Heart right ventricle (tissue), 16 donors: ENCODE results near the gene CTR9. TPM values are rescaled to one million over a fixed set of nuclear protein-coding genes. Genes with fewer than 3 reads are reported as not detected.
A peak's percentile ranks its signal among the peaks of the same experiment; 100 is the strongest.

Experiments used
- ATAC-seq, 8 donors: fragments of 200-7000 bp; cut with Tn5 transposase; one replicate each; pipeline ENCODE4 v1.9.1; 2020; ENCODE audit warnings: mild to moderate bottlenecking in 8 of 8, moderate library complexity in 8 of 8, moderate number of reproducible peaks in 1 of 8
- DNase-seq, 2 donors: peaks; one replicate each; pipeline ENCODE4 v3.0.0-alpha.2; 2020
- H3K27ac ChIP-seq, 10 donors: fragments of 200-600 bp; sonication (generic) in 2 of 10; one replicate each; pipeline versions ENCODE4 v1.5.0 to v1.8.0; 2020 to 2022; ENCODE audit warnings: mild to moderate bottlenecking in 3 of 10
- H3K27me3 ChIP-seq, 7 donors: fragments of 200-600 bp; one replicate each; pipeline ENCODE4 v1.8.0; 2021 to 2022; ENCODE audit warnings: mild to moderate bottlenecking in 2 of 7
- H3K36me3 ChIP-seq, 9 donors: fragments of 200-600 bp; sonication (generic) in 1 of 9; one replicate each; pipeline versions ENCODE4 v1.5.0 to v1.8.0; 2020 to 2022; ENCODE audit warnings: mild to moderate bottlenecking in 2 of 9
- H3K4me1 ChIP-seq, 9 donors: fragments of 200-600 bp; sonication (generic) in 1 of 9; one replicate each; pipeline versions ENCODE4 v1.5.0 to v1.8.0; 2020 to 2022; ENCODE audit warnings: mild to moderate bottlenecking in 4 of 9
- H3K4me3 ChIP-seq, 10 donors: fragments of 200-600 bp; sonication (generic) in 2 of 10; one replicate each; pipeline versions ENCODE4 v1.5.0 to v1.8.0; 2020 to 2022; ENCODE audit warnings: mild to moderate bottlenecking in 7 of 10, moderate library complexity in 2 of 10
- H3K9me3 ChIP-seq, 11 donors: fragments of 200-600 bp in 10 of 11; sonication (generic) in 2 of 11; one replicate each; pipeline versions ENCODE4 v1.5.0 to v1.8.0; 2013 to 2022; ENCODE audit warnings: mild to moderate bottlenecking in 2 of 11, control low read depth in 1 of 11, moderate library complexity in 1 of 11
- WGBS, 2 donors: extraction: QIAGEN DNeasy Blood & Tissue Kit; methylation state at CpG; one replicate each; pipeline ENCODE4 v1.1.7; 2013; ENCODE audit warnings: inconsistent platforms in 1 of 2; 5-methylcytosine and 5-hydroxymethylcytosine counted together
- intact Hi-C, 10 donors: fragments of 100-400 bp; cut with DNase I; formaldehyde crosslinking; loops; one replicate each; pipeline versions ENCODE4 v1.11.1 to v1.14.2; 2022
- polyA plus RNA-seq, 2 donors: library from polyadenylated mRNA; stranded (reverse); fragments of 200-250 nt; gene quantifications; one replicate each; pipeline ENCODE4 v1.2.3, GENCODE V29; 2013
- total RNA-seq, 10 donors: library from RNA; stranded (reverse); fragmentation: NEBNext Ultra II Directional in 3 of 10; extraction: Animal tissue kit (Norgen Biotek cat#: 25700) in 3 of 10; gene quantifications; one replicate each; pipeline versions ENCODE4 v1.2.1 to v1.2.4, GENCODE V29; 2021 to 2023
- TF ChIP-seq, protein P1 (sequence below), 9 donors: fragments of 200-600 bp; sonication (generic) in 2 of 9; IDR thresholded peaks; one replicate each; pipeline versions ENCODE4 v1.5.0 to v1.8.0; 2021 to 2022; ENCODE audit warnings: antibody characterized with exemption in 9 of 9, mild to moderate bottlenecking in 5 of 9, moderate library complexity in 1 of 9
- donor health status: Arrhythmogenic right ventricular cardiomyopathy.
- donor health status: ischemic (EF 13 %, LVEDD 7.1; RV severe dilation, severe dysfunction).
- donor health status: healthy with polysubstance abuse.
- donor health status: DM: no; HTN: yes; CAD: no.
- donor health status: DM: no; HTN: no; CAD: no.
- donor health status: ischemic (EF 25% LVEDD 6.9; RV normal size, moderate dysfunction).
- donor health status: ischemic (EF 25% LVEDD 5.7; RV mildly dilated, moderate dysfunction).
- donor health status: healthy.
- donor health status: DM: yes; HTN: yes; CAD: no.
- donor health status: Ischemic cardiomyopathy.
- donor health status: ischemic (EF 35%, LVEDD 5.7; RV mildly dilated, moderate dysfunction).
- donor health status: nonischemic (EF 11% LVEDD 7.7; RV severe dilation, severe dysfunction).
- donor health status: DM: yes; HTN: yes; CAD: no.
- donor health status: PGD.
- donor health status: ischemic (EF 29% LVEDD 5.4; RV normal size, mild dysfunction).
- donor health status: nonischemic (EF 23%, LVEDD 6.1; RV moderate dilation, normal function).

Gene CTR9
- total and polyA plus RNA-seq, 12 donors: 10.4 to 34.8 (median 23.1) TPM

DNA sequence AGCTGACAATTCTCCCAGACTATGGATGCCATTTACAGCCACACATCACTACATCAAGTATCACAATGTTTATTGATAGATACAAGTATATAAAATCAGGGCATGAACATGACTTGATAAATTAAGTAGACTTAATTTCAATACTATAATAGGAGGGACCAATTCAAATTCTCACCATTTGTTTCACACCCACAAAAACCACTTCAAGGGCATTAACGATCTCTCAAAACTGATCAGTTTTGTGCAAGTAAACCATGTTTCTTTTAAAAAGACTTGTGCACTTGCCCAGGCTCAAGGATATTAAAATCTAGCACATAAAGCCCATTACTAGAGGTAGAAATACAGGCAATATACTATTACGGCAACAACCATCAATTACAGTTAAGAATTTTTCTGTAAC lies 46.0 kb downstream of the CTR9 start:
- Histone ChIP-seq H3K4me1 (peaks cover 0 to 70% (median 12%) of the 10 kb centered on the region in 9 donors), H3K27ac (peak overlapping the region in 1 of 10 donors; percentile 41), H3K9me3 (no peaks in the 10 kb centered on the region), H3K36me3 (peaks cover 6 to 70% (median 64%) of the 10 kb centered on the region in 9 donors), H3K4me3 (no peak overlapping the region), H3K27me3 (no peaks in the 10 kb centered on the region)
- TF ChIP-seq, protein P1, sequence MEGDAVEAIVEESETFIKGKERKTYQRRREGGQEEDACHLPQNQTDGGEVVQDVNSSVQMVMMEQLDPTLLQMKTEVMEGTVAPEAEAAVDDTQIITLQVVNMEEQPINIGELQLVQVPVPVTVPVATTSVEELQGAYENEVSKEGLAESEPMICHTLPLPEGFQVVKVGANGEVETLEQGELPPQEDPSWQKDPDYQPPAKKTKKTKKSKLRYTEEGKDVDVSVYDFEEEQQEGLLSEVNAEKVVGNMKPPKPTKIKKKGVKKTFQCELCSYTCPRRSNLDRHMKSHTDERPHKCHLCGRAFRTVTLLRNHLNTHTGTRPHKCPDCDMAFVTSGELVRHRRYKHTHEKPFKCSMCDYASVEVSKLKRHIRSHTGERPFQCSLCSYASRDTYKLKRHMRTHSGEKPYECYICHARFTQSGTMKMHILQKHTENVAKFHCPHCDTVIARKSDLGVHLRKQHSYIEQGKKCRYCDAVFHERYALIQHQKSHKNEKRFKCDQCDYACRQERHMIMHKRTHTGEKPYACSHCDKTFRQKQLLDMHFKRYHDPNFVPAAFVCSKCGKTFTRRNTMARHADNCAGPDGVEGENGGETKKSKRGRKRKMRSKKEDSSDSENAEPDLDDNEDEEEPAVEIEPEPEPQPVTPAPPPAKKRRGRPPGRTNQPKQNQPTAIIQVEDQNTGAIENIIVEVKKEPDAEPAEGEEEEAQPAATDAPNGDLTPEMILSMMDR (IDR thresholded peaks at IDR 0.05): no peak
- 95 to 96% methylated on average over 2 of the region's 2 CpGs for WGBS, 2 donors
- no peak for DNase-seq
- intact Hi-C loops: loop anchor here in 7 of 10 donors (10.0 kb wide), 3 partner anchors 108 to 988 kb away; no protein-coding TSS in a partner anchor
- ATAC-seq: no peak

DNA sequence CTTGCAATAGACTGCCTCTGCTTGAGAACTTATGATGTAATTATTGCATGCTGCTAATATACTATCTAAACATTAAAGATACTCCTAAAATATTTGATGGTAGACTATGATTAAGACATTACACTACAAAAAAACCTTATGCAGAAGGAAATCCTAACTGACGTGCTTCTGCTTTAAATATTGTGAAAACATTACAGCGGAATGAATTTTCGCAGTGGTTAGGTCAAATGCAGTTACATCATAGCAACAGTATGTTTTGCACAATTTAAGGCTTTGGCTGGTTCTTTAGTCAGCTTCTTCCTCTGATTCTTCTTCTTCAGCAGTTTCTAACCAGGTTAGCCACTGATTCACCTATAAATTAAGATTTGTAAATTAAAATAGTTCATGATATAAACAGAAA lies 46.5 kb downstream of the CTR9 start:
- Histone ChIP-seq H3K36me3 (peaks cover 6 to 75% (median 69%) of the 10 kb centered on the region in 9 donors), H3K4me3 (no peak overlapping the region), H3K27me3 (no peaks in the 10 kb centered on the region), H3K27ac (peak overlapping the region in 1 of 10 donors; percentile 41), H3K9me3 (no peaks in the 10 kb centered on the region), H3K4me1 (peaks cover 0 to 72% (median 17%) of the 10 kb centered on the region in 9 donors)
- WGBS, 2 donors: 74 to 77% methylated on average over 3 of the region's 3 CpGs
- TF ChIP-seq, protein P1 (IDR thresholded peaks at IDR 0.05): no peak
- DNase-seq (no peak), ATAC-seq (no peak)
- intact Hi-C loops: loop anchor here in 7 of 10 donors (10.0 kb wide), 3 partner anchors 107 to 987 kb away; no protein-coding TSS in a partner anchor

DNA sequence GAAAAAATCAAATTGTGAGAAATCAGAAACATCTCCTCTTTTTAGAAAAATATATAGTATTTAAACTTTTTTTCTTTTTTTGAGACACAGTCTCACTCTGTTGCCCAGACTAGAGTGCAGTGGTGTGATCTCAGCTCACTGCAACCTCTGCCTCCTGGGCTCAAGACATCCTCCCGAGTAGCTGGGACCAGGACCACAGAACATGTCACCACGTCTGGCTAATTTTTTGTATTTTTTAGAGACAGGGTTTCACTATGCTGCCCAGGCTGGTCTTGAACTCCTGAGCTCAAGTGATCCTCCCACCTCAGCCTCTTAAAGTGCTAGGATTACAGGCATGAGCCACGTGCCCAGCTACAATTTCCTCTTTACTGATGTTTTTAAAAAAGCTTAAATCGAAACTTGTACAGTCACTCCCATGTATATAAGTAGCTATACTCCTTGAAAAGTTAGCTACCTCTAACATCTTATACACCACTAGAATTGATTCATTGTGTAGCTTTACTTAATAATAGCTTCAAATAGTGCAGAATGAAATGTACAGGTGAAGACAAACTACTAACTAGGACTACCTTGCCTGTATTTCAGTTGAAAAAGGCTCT lies 47.4 kb downstream of the CTR9 start:
- H3K27me3 ChIP-seq: no peaks in the 10 kb centered on the region
- peaks cover 0 to 70% (median 23%) of the 10 kb centered on the region in 9 donors for H3K4me1 ChIP-seq
- TF ChIP-seq, protein P1 (IDR thresholded peaks at IDR 0.05): no peak
- peak overlapping the region in 2 of 10 donors; percentile 9 to 41 for H3K27ac ChIP-seq
- DNase-seq (no peak), ATAC-seq (no peak)
- no peak overlapping the region for H3K4me3 ChIP-seq
- peaks cover 6 to 84% (median 78%) of the 10 kb centered on the region in 9 donors for H3K36me3 ChIP-seq
- intact Hi-C loops: loop anchor here in 7 of 10 donors (10.0 kb wide), 3 partner anchors 106 to 986 kb away; no protein-coding TSS in a partner anchor
- WGBS, 2 donors: 53% methylated on average over 4 of the region's 4 CpGs
- H3K9me3 ChIP-seq: no peaks in the 10 kb centered on the region

DNA sequence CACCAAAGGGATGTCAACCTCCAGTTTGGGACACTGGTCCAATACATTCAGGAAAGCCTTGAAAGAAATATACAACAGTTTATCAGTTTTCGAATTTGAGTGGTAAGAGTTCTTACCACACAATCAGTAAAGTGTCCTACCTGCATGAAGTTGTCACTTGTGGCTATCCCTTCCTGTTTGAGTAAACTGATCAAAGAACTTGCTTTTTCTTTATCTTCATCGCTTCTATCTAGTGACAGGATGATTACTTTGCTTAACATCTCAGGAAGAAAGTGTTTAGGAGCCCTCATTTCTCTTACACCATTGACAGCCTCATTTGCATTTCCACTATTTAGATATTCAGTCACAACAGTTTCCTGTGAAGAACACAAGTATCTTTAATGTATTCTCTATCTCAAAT lies 49.2 kb downstream of the CTR9 start:
- no peaks in the 10 kb centered on the region for H3K9me3 ChIP-seq
- H3K4me3 ChIP-seq: no peak overlapping the region
- DNase-seq: no peak
- H3K27me3 ChIP-seq: no peaks in the 10 kb centered on the region
- no peak for ATAC-seq
- TF ChIP-seq, protein P1 (IDR thresholded peaks at IDR 0.05): no peak
- H3K36me3 ChIP-seq: peaks cover 6 to 100% (median 97%) of the 10 kb centered on the region in 9 donors
- peaks cover 3 to 83% (median 42%) of the 10 kb centered on the region in 9 donors for H3K4me1 ChIP-seq
- 91 to 94% methylated on average over 2 of the region's 2 CpGs for WGBS, 2 donors
- no peak overlapping the region for H3K27ac ChIP-seq
- intact Hi-C loops: loop anchor here in 3 of 10 donors (5.0 to 10.0 kb wide), 3 partner anchors 52 to 135 kb away; partner anchors contain the start of gene ZBED5 (in 1 of the 3)
